ENCODE measurements around the gene DNAAF5. TPM values are rescaled to one million over a fixed set of nuclear protein-coding genes. Genes with fewer than 3 reads are reported as not detected.
A peak's percentile ranks its signal among the peaks of the same experiment; 100 is the strongest.

DNAAF5 gene
- total RNA-seq, 1 donor from 2014 or later, result 59.7 TPM

DNA sequence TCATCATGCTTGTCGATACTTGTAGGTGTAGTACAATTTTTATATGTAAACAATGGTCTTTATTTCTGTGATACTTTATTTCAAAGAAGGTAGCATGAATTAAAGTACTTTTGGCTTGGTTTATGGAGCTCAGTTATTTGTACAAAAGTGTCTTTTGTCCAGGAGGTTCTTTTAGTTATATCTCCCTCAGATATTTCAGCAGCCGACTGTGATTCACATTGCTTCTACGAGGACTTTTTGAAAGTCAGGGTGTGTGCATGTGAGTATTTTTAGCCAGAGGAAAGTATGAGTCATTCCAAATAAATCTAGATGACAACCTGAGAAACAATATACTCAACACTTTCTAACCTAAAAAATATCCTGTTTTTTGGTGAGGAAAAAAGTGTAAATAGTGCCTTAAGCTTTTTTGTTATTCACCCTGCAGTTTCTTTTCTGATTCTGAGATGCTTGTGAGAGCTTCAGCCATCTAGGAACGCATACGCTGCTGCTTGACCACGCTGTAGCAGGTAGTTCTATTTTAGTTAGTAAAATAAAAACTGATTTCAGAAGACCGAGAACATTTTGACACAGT is 105.2 kb downstream of the DNAAF5 start:
- Histone ChIP-seq H3K27me3 (ENCODE audit: control insufficient read depth, insufficient read depth, low read length) (no peaks in the 10 kb centered on the region), H3K4me3 (ENCODE audit: low read depth, low read length) (no peak overlapping the region), H3K36me3 (ENCODE audit: control insufficient read depth, insufficient read depth, low read length) (no peaks in the 10 kb centered on the region)
- TF ChIP-seq, protein P1, sequence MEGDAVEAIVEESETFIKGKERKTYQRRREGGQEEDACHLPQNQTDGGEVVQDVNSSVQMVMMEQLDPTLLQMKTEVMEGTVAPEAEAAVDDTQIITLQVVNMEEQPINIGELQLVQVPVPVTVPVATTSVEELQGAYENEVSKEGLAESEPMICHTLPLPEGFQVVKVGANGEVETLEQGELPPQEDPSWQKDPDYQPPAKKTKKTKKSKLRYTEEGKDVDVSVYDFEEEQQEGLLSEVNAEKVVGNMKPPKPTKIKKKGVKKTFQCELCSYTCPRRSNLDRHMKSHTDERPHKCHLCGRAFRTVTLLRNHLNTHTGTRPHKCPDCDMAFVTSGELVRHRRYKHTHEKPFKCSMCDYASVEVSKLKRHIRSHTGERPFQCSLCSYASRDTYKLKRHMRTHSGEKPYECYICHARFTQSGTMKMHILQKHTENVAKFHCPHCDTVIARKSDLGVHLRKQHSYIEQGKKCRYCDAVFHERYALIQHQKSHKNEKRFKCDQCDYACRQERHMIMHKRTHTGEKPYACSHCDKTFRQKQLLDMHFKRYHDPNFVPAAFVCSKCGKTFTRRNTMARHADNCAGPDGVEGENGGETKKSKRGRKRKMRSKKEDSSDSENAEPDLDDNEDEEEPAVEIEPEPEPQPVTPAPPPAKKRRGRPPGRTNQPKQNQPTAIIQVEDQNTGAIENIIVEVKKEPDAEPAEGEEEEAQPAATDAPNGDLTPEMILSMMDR (IDR thresholded peaks at IDR 0.05; ENCODE audit: insufficient read depth, low read length, poor library complexity, severe bottlenecking), result no peak
- DNase-seq (ENCODE audit: low read depth), result peak; percentile 84

DNA sequence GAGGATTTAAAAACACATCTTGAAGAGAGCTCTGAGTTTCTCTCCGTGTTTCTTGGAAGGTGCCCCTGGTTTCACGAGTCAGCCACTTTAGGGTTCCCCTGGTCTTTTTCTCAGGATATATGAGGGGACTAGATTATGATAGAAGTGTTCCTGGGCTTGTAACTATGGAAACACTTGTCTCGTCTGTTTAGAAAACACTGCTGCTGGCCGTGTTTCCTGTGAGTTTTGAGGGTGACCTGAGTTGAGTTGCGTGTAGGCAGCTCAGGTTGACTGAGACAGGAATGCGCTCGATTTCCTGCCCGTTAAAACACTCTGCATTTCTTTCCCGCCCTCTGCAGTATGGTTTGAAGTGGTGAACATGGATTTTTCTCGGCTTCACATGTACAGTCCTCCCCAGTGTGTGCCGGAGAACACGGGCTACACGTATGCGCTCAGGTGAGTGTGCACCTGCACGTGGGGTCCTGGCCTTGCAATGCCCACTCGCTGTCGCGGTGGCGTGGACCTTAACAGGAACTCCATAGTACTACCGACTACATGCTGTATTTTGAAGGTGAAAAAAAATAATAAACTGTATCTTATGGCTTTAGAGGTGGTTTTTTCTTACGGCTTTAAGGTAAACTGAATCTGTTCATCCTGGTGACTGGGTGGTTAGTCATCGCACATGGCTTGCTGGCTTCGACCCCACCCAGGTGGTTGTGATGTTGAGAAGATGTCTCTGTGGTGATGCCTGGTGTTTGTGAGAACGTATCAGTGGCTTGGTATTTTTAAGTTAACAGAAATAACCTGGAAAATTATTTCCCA is 105.9 kb downstream of the DNAAF5 start, which contains the start of gene SUN1:
Gene SUN1, plus strand, starts transcription at position 310 of the 801 bp plus-strand sequence. Its CDS starts 49 bp downstream, at position 359.
- TF ChIP-seq, protein P1 (IDR thresholded peaks at IDR 0.05; ENCODE audit: insufficient read depth, low read length, poor library complexity, severe bottlenecking), result no peak

DNA sequence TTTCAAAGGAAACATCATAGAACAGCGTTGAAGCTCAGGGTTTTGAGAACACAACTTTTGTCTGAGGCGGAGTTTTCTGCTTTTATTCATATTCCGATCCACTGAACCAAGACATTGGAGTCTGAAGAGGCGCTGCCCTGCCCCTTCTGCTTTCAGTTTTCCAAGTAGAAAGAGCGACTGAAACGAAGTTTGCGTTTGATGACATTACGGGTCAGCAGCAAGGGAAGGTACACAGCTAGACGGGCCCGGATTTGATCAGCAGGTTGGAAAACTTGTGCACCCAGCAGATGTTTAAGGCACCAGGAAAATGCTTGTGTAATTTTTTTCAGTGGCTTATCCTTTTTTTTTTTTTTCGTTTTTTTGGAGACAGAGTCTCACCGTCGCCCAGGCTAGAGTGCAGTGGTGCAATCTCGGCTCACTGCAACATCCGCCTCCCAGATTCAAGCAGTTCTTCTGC is 106.5 kb downstream of the DNAAF5 start:
- DNase-seq (ENCODE audit: low read depth), result no peak
- no peak overlapping the region for H3K4me3 ChIP-seq (ENCODE audit: low read depth, low read length)

More for the DNA sequence above, 105.9 kb downstream of the DNAAF5 start, which contains the start of gene SUN1:
- Histone ChIP-seq H3K36me3 (ENCODE audit: control insufficient read depth, insufficient read depth, low read length) (no peaks in the 10 kb centered on the region), H3K27me3 (ENCODE audit: control insufficient read depth, insufficient read depth, low read length) (no peaks in the 10 kb centered on the region), H3K4me3 (ENCODE audit: low read depth, low read length) (peak within 1 kb of the TSS; percentile 2)
- peak; percentile 84 for DNase-seq (ENCODE audit: low read depth)

DNA sequence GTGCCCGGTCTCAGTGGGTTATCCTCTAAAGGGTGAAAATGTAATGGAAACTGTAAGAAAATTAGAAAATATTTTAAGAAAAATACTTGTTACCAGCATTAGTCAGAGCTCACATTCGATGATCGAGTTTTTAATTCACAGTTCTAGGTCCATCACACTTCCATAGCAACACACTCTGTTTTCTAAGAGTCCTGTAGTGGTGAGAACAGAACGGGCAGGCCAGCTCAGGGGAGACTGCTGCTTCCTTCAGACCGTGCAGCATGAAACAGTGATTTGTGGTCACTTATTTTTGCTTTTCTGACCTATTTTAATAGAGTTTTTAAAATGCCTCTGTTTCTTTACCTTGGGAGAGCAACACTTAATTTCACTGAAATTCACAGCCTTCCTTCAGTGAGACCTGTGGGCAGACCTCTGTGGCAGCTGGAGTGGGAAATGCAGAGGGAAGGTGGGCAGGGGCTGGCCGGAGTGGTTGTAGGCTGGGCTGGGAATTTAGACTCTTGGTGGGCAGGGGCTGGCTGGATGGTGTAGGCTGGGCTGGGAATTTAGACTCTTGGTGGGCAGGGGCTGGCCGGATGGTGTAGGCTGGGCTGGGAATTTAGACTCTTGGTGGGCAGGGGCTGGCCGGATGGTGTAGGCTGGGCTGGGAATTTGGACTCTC is 107.2 kb downstream of the DNAAF5 start:
- no peak for DNase-seq (ENCODE audit: low read depth)
- Histone ChIP-seq H3K27me3 (ENCODE audit: control insufficient read depth, insufficient read depth, low read length) (no peaks in the 10 kb centered on the region), H3K36me3 (ENCODE audit: control insufficient read depth, insufficient read depth, low read length) (no peaks in the 10 kb centered on the region), H3K4me3 (ENCODE audit: low read depth, low read length) (no peak overlapping the region)
- TF ChIP-seq, protein P1 (IDR thresholded peaks at IDR 0.05; ENCODE audit: insufficient read depth, low read length, poor library complexity, severe bottlenecking), result no peak

More for the DNA sequence above, 106.5 kb downstream of the DNAAF5 start:
- no peaks in the 10 kb centered on the region for H3K27me3 ChIP-seq (ENCODE audit: control insufficient read depth, insufficient read depth, low read length)
- H3K36me3 ChIP-seq (ENCODE audit: control insufficient read depth, insufficient read depth, low read length), result no peaks in the 10 kb centered on the region
- TF ChIP-seq, protein P1 (IDR thresholded peaks at IDR 0.05; ENCODE audit: insufficient read depth, low read length, poor library complexity, severe bottlenecking), result no peak

DNA sequence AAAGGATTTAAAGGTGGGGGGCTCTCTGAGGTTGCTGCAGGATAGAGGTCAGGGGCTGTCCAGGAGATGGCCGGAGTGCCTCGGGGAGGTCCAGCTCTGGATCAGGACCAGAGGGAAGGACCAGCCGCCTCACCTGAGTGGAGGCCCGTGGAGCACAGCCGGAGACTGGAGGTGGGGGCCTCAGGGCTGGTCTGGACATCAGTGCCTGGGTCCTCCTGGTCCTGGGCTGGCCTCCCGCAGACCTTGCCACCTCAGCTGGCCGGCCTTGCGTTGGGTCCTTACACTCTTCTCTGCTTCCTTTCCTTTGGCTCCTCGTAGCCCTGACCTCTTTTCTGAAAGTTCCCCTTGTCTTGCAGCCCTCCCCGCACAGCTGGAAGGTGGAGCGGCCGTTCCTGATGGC is 107.8 kb downstream of the DNAAF5 start:
- no peak for DNase-seq (ENCODE audit: low read depth)
- Histone ChIP-seq H3K4me3 (ENCODE audit: low read depth, low read length) (no peak overlapping the region), H3K36me3 (ENCODE audit: control insufficient read depth, insufficient read depth, low read length) (no peaks in the 10 kb centered on the region), H3K27me3 (ENCODE audit: control insufficient read depth, insufficient read depth, low read length) (no peaks in the 10 kb centered on the region)
- TF ChIP-seq, protein P1 (IDR thresholded peaks at IDR 0.05; ENCODE audit: insufficient read depth, low read length, poor library complexity, severe bottlenecking), result no peak
